Adipocyte (in vitro differentiated cells): Measurements from ENCODE around the gene ITGB2.
"Not testable (repeated sequence)": the region's sequence is repeated elsewhere in the genome, so short reads cannot be mapped to it uniquely, and the experiment has no call there.

Source experiments
- DNase-seq: peaks from one replicate; pipeline ENCODE4 v3.0.0-alpha.2; 2015; ENCODE audit warnings: low read depth
- H3K27me3 ChIP-seq: replicated peaks from 2 replicates; pipeline ENCODE4 v1.7.0; 2013; ENCODE audit warnings: mild to moderate bottlenecking, low read length, moderate library complexity; ENCODE audit not compliant: control insufficient read depth, insufficient read depth
- H3K36me3 ChIP-seq: 2 replicates; pipeline ENCODE4 v1.7.0; 2013; ENCODE audit warnings: low read length, mild to moderate bottlenecking, moderate library complexity; ENCODE audit not compliant: control insufficient read depth, insufficient read depth, severe bottlenecking
- H3K4me1 ChIP-seq: 2 replicates; pipeline ENCODE4 v1.7.0; 2013; ENCODE audit warnings: mild to moderate bottlenecking, low read length, moderate library complexity; ENCODE audit not compliant: control insufficient read depth, insufficient read depth
- H3K4me3 ChIP-seq: 2 replicates; pipeline ENCODE4 v1.7.0; 2013; ENCODE audit warnings: mild to moderate bottlenecking, low read length, moderate library complexity
- H3K9ac ChIP-seq: 2 replicates; pipeline ENCODE4 v1.7.0; 2013; ENCODE audit warnings: mild to moderate bottlenecking, low read length, moderate library complexity
- H3K9me3 ChIP-seq: 2 replicates; pipeline ENCODE4 v1.7.0; 2013; ENCODE audit warnings: mild to moderate bottlenecking, low read length, moderate library complexity; ENCODE audit not compliant: control insufficient read depth

ITGB2 gene

DNA sequence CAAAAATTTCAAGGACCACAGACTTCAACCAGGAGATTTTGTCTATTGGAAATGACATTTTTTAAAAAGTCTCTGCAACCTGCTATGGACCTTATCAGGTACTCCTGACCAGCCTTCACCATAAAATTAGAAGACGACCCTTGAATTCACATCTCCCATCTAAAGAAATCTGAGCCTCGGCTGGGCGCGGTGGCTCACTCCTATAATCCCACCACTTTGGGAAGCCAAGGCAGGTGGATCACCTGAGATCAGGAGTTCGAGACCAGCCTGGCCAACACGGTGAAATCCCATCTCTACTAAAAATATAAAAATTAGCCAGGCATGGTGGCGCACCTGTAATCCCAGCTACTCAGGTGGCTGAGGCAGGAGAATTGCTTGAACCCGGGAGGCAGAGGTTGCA is 41.5 kb downstream of the ITGB2 start:
- H3K36me3 ChIP-seq, DNase-seq, H3K9ac ChIP-seq, H3K9me3 ChIP-seq, H3K4me3 ChIP-seq, H3K27me3 ChIP-seq: not testable (repeated sequence)
- H3K4me1 ChIP-seq, result peaks cover 23% of the 10 kb centered on the region

DNA sequence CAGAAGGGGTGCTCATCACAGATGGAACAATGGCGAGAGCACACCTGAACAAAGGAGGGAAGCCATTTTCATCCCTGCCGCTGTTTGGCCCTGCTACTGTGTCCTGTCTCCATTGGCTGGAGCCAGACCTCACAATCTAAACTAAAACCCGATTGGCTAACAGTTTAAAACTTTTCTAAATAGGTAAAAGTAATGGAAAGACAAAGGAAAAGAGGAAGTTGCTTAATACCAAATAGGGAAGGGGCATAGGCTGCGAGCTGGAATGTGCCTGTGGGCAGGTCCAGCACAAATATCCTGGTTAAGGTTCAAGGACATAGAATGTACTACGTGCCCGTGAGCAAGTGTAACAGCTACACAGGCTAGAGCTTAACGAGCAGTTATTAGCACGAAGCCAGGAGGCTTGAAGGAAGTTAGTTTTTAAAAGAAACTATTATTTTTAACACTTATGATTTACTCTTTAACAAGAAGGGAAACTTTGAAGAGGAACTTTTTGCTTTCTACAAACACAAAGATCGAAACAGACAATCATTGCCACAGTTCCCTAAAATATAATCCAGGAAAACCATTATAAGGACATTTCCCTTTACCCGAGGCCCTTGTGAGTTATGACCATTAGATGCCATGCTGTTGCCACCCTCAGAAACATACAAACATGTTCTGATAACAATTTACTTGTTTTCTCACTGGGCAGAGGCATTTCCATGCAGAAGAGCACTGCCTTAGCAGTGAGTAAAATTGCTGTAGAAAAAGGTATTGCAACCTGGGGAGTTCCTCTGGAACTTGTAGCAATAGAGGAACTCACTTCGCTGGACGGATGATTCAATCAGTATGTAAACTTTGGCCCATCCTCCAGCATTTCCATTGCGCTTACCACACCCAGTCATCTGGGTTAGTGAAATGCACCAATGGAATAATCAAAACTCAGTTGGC is 42.4 kb downstream of the ITGB2 start:
- H3K27me3 ChIP-seq, result no peaks in the 10 kb centered on the region
- no peaks in the 10 kb centered on the region for H3K9me3 ChIP-seq
- peaks cover 23% of the 10 kb centered on the region for H3K4me1 ChIP-seq
- H3K4me3 ChIP-seq, result no peak overlapping the region
- no peak overlapping the region for H3K9ac ChIP-seq
- no peak for DNase-seq
- no peaks in the 10 kb centered on the region for H3K36me3 ChIP-seq

DNA sequence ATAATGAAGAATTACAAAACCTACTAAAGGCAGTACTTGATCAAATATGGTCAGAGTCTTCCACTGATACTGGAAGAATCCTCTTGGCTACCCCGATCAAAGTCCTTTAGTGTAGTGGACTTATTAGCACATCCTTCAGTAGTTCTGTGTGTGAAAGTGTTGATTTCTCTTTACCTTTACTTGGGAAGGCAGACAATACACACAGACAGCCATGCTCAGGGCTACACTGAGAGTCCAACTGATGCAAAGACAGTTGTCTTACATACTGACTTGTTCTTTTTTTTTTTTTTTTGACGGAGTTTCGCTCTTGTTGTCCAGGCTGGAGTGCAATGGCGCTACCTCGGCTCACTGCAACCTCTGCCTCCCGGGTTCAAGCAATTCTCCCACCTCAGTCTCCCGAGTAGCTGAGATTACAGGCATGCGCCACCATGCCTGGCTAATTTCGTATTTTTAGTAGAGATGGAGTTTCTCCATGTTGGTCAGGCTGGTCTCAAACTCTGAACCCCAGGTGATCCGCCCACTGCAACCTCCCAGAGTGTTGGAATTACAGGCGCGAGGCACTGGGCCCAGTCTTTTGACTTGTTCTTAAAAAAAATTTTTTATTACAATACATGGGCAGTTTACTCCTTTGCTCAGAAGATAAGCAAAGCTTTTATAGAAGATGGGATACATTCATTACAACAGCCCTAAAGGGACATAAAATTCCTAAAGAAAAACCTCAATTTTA is 43.7 kb downstream of the ITGB2 start:
- DNase-seq, result no peak
- H3K4me1 ChIP-seq, result peaks cover 30% of the 10 kb centered on the region
- no peak overlapping the region for H3K9ac ChIP-seq

GRCh38 chr21:44875316-44875700 is 45.4 kb downstream of the ITGB2 start:
- Histone ChIP-seq H3K9me3 (no peaks in the 10 kb centered on the region), H3K4me3 (peak overlapping the region; percentile 92), H3K9ac (peak overlapping the region; percentile 89), H3K4me1 (peaks cover 37% of the 10 kb centered on the region), H3K36me3 (no peaks in the 10 kb centered on the region), H3K27me3 (no peaks in the 10 kb centered on the region)
- DNase-seq, result peak; percentile 66

More for the DNA sequence above, 43.7 kb downstream of the ITGB2 start:
- Histone ChIP-seq H3K36me3 (no peaks in the 10 kb centered on the region), H3K9me3 (no peaks in the 10 kb centered on the region), H3K4me3 (no peak overlapping the region), H3K27me3 (no peaks in the 10 kb centered on the region)

GRCh38 chr21:44874497-44875315 is 46.0 kb downstream of the ITGB2 start:
- Histone ChIP-seq H3K27me3 (no peaks in the 10 kb centered on the region), H3K9ac (peak overlapping the region; percentile 89), H3K9me3 (no peaks in the 10 kb centered on the region), H3K4me1 (peaks cover 43% of the 10 kb centered on the region), H3K36me3 (no peaks in the 10 kb centered on the region), H3K4me3 (peak overlapping the region; percentile 92)
- no peak for DNase-seq

DNA sequence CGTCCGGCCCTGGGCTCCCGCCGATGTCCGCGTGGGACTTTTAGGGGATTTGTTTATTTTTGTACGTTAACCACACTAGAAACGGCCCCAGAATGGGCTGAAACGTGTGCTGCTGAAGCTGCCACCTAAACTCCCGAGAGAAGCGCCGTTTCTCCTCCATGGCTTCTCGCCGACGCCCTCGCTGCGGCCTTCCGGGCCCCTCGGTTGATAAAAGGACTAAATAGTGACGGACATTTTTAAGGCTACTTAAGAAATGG is 46.5 kb downstream of the ITGB2 start:
- peak overlapping the region; percentile 92 for H3K4me3 ChIP-seq
- no peak for DNase-seq
- no peaks in the 10 kb centered on the region for H3K9me3 ChIP-seq
- no peaks in the 10 kb centered on the region for H3K36me3 ChIP-seq
- no peaks in the 10 kb centered on the region for H3K27me3 ChIP-seq
- peaks cover 49% of the 10 kb centered on the region for H3K4me1 ChIP-seq
- H3K9ac ChIP-seq, result peak overlapping the region; percentile 89

- peaks cover 55% of the 10 kb centered on the region for H3K4me1 ChIP-seq
- peak within 1 kb of the TSS; percentile 91 for H3K9ac ChIP-seq
- DNase-seq, result peak; percentile 99
- no peaks in the 10 kb centered on the region for H3K27me3 ChIP-seq
- H3K9me3 ChIP-seq, result no peaks in the 10 kb centered on the region
- peak within 1 kb of the TSS; percentile 92 for H3K4me3 ChIP-seq
- no peaks in the 10 kb centered on the region for H3K36me3 ChIP-seq
Observed at GRCh38 chr21:44873356-44874239, 47.1 kb downstream of the ITGB2 start, which contains the start of gene PTTG1IP. PTTG1IP (minus strand) TSS chr21:44873690; CDS start chr21:44873616, 74 bp downstream.

DNA sequence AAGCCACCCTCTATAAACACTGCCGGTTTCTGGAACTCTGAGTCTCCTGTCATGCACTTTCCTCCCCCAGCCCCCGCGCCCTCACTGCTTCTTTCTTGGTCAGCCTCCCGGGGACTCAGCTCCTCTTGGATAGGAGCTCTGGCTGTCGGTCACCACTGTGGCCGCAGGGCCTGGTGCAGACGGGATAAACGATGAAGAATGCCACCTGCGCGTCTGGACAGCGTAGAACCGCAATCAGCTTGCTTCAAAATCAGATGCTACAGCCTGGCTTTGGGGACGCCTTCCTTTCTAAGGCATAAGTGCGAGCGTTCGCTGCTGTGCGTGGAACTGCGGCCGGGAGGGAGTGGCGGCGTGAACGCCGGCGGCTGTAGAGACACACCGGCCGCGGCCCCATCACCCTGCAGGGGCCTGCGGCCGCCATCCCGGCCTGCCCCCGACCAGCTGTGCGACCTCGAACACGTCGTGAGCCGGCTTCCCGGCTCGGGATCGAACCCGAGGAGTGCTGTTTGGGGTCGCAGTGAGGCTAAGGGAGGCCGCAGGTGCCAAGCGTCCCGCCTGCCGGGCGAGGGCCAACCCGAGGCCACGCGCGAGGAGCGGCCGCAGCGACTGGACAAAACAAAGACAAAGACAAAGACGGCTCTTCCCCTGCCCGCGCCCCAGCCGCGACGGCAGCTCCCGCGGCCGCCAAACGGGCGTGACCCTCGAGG is 47.9 kb downstream of the ITGB2 start:
- Histone ChIP-seq H3K27me3 (no peaks in the 10 kb centered on the region), H3K36me3 (no peaks in the 10 kb centered on the region), H3K9me3 (no peaks in the 10 kb centered on the region), H3K9ac (peak overlapping the region; percentile 91), H3K4me3 (peak overlapping the region; percentile 92), H3K4me1 (peaks cover 61% of the 10 kb centered on the region)
- DNase-seq, result peak; percentile 63

DNA sequence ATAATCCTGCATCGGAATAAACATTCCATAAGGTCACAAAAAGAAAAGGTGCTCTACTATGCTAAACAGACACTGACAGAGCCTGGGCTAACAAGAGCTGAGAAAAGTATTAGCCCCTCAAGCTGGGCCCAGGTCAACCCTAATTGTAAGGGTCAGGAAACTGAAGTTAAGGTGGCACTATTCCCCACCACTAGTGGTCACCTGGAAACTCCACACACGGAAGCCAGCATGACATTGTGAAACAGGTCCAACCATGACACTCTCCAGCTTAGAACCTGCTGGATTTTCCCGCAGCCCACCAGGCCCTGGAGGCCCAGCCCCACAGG is 48.4 kb downstream of the ITGB2 start:
- H3K9ac ChIP-seq, result peak overlapping the region; percentile 91
- H3K27me3 ChIP-seq, result no peaks in the 10 kb centered on the region
- H3K36me3 ChIP-seq, result no peaks in the 10 kb centered on the region
- peak overlapping the region; percentile 92 for H3K4me3 ChIP-seq
- no peak for DNase-seq
- no peaks in the 10 kb centered on the region for H3K9me3 ChIP-seq
- H3K4me1 ChIP-seq, result peaks cover 65% of the 10 kb centered on the region

DNA sequence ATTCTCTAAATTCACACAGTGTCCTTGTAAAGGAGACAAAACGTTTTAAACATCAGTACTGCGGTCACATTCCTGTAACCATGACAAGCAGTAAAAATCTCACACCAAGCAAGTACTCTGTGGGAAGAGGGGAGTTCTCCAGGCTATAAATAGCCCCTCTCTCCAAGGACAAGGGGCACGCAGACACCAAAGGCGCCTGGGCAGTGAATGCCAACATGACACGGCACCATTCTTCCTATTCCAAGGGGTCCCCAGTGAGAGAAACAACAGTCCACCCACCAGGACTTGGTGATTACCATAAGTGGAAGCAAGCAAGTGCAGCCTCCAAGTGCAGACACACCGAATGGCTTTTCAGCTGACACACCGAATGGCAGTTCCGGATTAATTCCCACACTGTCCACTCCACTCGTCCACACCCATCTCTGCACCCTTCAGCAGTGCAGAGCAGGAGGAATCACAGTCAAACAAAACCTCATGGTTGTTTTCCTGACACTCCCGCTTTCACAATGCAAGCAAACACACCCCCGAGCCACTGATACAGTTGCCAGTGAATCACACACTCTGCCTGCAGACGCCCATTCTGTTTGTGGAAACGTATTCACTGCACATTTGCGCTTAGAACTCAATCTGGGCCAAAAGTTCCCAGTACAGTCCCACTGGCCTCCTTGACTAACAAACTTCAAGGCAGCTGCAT is 49.0 kb downstream of the ITGB2 start:
- Histone ChIP-seq H3K9ac (peak overlapping the region; percentile 91), H3K4me3 (peak overlapping the region; percentile 92), H3K9me3 (no peaks in the 10 kb centered on the region), H3K4me1 (peaks cover 70% of the 10 kb centered on the region), H3K36me3 (no peaks in the 10 kb centered on the region), H3K27me3 (no peaks in the 10 kb centered on the region)
- peak; percentile 82 for DNase-seq
